ENCODE measurements around the gene ETV6.

DNA sequence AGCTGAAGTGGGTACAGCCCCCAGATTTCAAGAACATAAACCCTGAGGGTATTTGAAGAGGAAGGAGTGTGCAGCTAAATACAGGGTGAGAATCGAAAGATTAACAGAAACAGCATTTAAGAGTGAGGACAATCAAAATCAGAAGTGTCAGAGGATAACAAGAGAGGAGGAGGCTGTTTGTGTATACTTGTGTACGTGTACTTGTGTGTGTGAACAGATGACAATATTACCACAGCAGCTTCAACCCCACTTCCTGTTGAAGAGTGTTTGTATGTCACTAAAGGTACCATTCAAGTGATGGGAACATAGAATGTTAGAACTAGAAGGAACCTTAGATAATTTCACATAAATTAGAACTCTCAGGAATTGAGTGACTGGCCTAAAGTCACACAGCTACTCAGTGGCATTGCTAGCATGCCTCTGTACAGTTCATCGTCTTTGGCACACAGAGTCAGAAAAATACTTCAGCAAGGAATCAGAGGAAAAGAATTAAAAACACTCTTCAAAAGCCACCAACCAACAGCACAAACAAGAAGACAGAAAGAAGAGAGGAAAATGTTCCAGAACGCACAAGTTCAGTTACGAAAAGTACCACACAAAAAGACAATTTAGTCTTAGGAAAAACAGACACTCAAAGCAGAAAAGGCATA is 256.9 kb downstream of the ETV6 start:
- TF ChIP-seq, protein P1, sequence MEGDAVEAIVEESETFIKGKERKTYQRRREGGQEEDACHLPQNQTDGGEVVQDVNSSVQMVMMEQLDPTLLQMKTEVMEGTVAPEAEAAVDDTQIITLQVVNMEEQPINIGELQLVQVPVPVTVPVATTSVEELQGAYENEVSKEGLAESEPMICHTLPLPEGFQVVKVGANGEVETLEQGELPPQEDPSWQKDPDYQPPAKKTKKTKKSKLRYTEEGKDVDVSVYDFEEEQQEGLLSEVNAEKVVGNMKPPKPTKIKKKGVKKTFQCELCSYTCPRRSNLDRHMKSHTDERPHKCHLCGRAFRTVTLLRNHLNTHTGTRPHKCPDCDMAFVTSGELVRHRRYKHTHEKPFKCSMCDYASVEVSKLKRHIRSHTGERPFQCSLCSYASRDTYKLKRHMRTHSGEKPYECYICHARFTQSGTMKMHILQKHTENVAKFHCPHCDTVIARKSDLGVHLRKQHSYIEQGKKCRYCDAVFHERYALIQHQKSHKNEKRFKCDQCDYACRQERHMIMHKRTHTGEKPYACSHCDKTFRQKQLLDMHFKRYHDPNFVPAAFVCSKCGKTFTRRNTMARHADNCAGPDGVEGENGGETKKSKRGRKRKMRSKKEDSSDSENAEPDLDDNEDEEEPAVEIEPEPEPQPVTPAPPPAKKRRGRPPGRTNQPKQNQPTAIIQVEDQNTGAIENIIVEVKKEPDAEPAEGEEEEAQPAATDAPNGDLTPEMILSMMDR (IDR thresholded peaks at IDR 0.05), result no peak
- no peak for TF ChIP-seq POLR2A (IDR thresholded peaks at IDR 0.05)

All from testis (tissue), 2 donors.